HG02852 (cell line): ENCODE results near the gene MYO1A.
"Not testable (repeated sequence)": the region's sequence is repeated elsewhere in the genome, so short reads cannot be mapped to it uniquely, and the experiment has no call there.

ENCODE experiments used
- ATAC-seq: cut with Tn5 transposase; IDR thresholded peaks from one replicate; pipeline ENCODE4 v1.9.1; 2021; ENCODE audit warnings: mild to moderate bottlenecking, moderate library complexity; ENCODE audit not compliant: unreplicated experiment

MYO1A gene

DNA sequence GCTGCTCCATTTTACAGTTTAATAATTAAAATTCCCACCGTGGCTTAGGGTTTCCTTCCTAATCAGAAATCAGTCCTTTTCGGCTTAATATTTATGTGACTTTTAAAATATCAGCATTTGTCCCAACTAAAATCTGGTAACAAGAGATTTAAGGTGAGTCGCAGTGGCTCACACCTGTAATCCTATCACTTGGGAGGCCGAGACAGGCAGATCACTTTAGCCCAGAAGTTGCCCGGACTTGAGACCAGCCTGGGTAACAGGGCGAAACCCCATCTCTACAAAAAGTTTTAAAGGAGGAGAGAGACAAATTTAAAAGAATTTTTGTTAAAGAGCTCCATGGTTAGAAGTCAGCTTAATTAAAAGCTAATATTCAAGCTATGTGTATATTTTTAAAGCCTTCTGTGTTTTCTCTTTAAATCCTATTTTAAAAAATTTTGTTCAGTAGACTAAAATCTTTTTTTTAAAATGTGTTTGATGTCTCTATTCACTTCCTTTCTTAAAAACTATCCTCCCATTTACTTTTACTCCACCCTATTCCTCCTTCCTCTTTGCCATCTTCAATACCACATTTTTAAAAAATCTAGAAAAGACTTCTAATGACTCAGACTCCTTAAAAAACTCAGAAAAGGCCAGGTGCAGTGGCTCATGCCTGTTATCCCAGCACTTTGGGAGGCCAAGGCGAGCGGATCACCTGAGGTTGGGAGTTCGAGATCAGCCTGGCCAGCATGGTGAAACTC lies 29.8 kb downstream of the MYO1A start:
- no peak for ATAC-seq

DNA sequence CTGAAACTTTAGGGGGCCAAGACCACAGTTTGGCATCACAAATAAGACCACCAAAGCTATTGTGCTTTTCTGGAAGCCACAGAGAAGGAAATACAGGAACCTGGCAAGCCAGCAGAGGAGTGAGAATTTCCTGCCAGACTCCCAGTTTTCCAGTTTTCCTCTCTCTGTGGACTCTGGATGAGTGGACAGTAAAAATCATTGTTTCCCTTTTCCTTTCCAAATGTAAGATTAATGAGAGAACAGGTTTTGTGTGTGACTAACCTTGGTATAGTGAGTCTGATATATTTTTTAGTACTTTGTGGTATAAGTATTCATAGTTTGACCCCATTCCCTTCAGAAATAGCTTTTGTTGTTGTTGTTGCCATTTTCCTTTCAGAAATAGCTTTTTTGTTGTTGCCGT lies 31.0 kb downstream of the MYO1A start:
- ATAC-seq, result no peak

DNA sequence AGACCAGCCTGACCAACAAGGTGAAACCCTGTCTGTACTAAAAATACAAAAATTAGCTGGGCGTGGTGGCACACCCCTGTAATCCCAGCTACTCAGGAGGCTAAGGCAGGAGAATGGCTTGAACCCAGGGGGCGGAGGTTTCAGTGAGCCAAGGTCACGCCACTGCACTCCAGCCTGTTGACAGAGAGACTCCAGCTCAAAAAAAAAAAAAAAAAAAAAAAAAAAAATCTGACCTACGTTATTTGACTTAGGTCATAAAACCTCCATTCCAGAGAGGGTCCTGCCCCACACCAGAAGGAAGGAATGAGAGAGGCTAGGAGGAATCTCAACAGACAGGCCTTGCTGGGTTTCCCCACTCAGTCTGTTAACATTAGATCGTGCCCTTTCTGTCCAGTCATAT lies 31.6 kb downstream of the MYO1A start:
- ATAC-seq, result not testable (repeated sequence)

DNA sequence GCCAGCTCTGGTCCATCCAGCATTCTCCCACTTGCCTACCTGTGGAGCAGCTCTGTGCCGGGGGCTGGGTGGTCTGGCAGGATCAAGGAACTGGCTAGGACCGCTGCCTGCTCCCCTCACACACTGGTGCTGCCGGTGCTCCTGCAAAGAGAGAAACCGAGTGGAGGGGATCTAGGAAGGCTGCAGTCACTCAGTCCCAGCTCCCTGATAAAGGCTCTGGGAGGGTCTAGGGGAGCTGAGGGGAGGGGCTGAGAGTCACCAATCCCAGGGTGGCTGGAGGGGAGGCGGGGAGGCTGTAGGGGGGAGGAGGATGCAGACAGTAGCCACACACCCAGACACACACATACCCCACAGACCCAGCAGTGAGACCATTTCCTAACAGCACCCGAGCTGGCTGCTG lies 33.6 kb downstream of the MYO1A start, which contains the start of gene TAC3:
TSS of gene TAC3 (minus strand) at position 182 of the 400 bp plus-strand sequence. CDS start 732 bp downstream, outside the sequence.
- ATAC-seq, result no peak

DNA sequence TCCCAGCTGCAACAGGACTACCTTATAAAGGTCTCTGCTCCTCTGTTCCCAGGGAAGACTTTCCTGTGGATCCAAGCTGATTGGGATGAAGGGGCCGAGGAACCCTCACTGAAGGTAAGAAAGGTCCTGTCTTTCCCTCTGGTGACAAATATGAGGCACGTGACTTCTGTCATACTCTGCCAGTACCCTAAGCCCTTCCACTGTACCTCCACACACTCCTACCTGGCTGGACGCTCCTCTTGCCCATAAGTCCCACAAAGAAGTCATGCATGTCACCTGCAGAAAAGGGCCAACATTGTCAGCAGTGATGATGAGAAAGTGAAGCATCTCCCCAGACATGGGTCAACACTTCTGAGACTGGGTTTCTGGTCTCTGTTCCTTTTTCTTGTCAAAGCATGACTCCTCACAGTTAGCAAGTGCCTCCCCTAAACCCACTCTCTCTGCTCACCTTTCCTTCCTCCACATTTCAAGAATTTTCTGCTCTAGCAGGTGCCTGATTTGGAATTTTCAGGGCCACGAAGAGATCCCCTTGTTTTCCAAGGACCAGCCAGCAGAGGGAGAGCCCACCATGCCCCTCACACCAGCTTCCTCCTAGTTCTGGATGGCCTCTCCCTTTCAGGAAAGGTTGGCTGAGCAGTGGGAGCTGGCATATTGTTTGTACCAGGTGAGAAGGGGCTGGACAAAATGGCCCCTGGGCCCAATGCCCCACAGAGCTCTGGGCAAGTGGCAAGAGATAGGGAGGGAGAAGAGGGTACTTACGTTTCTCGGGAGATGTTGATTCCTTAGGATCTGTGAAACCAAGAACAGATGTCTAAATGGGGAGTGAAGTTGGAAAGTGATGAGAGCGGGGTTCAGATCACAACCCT lies 37.1 kb downstream of the MYO1A start:
- peak; percentile 88 for ATAC-seq

DNA sequence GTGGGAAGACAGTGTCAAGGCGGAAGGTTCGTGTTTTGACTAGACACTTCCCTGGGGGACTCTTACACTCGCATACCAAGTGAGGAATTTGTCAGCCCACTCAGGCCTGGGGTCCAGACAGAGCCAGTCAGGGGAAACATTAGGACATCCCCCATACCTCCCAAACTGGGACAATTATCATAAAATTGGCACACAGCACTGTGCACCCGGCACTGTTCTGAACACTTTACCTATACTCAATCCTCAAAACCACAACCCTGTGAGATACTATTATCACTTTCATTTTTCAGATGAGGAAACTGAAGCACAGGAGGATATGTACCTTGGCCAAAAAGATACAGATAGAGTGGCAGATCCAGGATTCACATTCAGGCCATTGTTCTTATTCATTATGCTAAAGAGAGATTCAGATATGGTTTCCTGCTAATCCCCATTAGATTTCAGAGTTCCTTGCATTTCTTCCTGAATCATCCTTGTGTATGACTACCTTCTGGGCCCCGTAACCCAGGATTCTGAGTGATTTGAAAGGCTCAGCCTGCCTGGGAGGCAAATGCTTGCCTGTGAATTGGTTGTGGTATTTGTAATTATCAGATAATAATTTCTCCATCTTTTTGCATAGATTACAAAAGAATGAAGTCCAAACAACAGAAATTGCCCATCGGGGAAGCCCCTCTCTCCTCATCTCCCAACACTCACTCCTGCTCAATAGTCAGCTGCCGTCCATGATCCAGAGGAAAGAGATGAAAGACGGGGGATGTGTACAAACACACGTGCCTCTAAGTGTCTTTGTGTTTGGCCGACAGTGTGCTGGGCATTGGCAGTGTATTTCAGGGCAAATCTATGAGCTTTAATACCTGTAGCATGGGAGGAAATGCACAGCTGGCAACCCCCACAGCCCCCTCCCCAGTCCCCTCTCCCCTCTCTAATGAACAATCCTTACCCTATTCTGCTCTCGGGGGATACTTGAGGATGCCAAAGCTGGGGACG lies 38.2 kb downstream of the MYO1A start:
- ATAC-seq, result peak; percentile 64

DNA sequence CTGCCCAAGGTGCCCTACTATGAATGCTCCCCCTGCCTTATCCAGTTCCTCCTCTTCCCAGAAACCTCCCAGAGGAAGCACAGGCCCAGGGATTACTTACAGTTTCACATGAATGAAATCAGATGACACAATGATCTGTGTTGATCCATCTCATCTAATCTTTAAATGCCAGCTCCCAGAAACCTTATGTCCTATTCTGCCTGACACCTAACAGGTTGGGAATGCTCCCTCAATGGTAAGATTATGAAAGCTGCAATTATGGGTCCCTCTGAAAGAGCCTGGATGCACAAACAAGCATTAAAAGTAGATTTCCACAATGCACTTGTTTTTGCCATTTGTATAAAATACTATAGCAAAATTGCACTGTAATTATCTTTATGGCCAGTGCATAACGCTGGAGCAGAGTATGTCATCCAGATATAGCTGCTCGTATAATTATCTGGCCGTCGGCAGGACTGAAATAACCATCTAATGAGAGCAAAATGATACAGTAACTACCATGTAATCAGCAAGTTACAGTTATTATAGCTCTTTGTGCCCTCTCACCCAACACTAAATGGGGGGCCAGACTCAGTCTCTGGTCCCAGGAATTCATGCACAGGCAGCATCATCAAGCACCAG lies 39.2 kb downstream of the MYO1A start:
- ATAC-seq, result no peak

DNA sequence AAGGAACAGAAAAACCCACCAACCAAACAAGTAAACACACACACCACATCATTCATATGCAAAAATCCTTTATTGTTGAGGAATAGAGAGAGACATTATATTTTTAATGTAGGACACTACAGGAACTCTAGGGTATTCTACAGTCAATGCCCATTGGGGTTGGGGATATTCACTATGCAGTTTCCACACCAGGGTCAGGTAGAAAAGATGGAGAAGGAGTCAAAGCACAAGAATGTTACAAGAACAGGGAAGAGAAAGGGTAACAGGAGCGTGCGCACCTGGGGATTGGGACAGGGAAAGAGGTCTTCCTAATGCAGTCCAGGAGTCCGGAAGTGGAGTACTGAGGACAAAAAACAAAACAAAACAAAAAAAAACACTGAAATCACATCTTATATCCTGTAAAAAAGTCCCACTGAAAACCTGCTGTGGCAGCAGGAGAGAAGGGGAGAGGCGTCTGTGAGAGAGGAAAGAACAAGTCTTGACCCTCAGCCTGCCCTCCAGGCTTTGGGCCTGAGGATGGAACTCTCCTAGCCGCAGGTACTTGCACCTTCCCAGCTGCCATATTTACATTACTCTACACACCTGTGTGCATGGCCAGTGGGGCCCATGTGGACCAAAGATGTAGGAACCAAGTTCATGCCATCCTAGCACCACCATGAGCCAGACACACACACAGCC lies 39.8 kb downstream of the MYO1A start:
- ATAC-seq, result no peak

DNA sequence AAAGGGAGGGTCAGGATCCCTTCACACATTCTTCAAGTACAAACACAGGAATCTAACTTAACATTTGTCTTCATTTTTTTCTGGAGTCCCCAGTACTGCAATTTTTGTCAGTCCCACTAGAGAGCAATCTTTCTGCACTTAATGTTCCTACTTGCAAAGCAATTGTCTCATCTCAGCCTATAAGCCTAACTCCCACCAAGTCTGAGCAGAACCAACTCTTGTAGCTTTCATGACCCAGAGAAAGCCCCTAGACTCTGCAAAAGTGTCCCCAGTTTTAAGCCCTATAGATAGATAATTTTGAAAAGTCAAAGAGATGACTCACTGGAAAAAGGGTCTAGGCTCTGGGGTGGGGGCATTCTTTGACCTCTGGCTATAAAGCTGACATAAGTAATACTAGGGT lies 41.8 kb downstream of the MYO1A start:
- ATAC-seq, result no peak

DNA sequence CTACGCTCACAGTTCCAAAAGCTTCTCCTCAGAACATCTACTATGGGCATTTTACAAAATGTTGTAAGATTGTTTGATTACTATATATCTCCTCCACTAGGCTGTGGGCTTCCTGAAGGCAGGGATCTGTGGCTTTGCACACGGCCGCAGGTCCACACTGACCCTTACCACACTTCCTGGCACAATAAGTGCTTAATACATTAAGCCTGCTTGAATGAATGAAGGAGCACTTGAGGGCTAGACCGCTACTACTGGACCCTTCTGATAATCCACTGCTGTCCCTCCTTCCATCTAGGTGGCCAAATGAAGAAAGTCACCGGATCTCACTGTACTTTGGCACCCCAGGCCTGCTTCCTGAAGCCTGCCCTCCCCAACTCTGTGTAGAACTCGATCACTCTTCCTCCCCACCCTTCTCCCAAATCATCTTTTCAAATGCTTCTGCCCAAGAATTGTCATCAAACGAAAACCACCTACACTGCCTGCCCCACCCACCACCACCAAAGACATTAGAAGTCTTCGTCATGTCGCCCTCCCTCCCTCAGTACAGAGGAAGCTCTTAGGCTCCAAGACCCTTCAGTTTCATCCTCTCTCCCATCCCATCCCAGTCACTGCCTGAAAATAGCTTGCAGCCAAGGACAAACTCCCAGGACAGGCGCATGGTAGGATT lies 43.0 kb downstream of the MYO1A start:
- no peak for ATAC-seq

DNA sequence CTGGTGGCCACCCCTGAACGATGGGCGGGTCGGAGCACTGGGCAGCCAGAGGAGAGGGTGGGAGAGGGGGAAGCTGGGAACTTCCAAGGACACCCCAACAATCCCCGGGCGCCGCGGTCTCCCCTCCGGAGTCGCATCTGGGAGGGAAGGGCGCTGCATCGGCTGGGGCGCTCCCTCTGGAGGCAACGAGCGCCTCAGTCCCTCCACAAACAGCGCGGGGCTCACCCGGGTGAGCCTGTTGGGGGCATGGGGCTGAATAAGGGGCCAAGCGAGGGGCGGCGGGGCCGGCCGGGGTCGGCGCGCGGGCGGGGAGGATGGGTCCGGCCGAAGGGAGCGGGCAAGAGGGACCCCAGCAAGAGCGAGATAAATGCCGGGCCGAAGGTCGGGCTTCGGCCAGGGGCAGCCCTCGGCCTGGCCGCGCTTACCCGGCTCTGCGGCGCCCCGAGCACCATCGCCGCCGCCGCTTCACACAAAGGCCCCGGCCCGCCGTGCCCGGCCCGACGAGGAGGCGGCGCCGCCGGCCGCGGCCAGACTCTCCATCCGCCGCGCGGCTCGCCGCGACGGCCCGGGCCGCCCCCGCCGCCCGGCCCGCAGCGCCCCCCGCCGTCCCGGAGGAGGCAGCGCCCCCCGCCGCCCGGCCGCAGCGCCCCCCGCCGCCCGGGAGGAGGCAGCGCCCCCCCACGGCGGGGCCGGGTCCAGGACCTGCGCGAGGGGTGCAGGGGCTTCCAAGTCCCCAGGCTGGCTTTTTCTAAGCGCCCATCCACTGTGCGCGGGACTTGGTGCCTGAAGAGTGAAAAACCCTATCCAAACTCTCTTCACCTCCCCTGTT lies 43.7 kb downstream of the MYO1A start, which contains the start of gene ZBTB39:
TSS of gene ZBTB39 (minus strand) at position 567 of the 829 bp plus-strand sequence. CDS start 1,629 bp downstream, outside the sequence.
- peak; percentile 71 for ATAC-seq

DNA sequence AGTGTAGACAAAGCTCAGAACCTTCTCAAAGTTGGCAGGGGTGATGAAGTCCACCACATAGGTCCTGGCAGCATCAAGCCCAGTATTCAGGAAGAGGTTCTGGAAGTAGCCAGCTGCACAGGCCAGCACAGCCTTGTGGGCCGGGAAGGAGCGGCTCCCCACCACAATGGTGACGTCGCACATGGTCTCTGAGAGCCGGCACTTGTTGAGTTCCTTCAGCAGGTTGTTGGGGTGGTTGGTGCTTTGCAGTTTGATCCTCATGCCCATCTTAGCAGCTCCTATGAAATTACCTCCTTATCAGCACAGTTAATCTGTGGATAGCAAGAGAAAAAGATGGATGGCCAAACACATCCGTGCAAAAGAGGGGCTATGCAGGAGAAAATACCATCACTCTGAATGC lies 45.3 kb downstream of the MYO1A start:
- ATAC-seq, result no peak

DNA sequence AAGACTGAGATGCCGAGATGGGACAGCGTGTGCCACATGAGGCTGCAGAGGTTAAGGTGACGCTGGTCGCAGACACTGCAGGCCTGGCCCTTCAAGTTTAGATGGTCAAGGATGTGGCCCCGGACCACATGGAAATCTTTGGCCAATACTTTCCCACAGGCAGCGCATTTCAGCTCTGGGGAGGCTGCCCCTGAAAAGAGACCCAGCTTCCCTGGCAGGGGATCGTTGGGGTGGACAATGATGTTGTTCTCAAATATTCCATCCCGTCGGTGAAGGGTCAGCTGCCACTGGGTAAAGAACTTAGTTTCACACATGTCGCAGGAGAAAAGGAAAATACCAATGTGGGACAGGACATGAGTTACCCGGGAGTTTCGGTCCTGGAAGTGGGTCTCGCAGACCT lies 46.5 kb downstream of the MYO1A start:
- no peak for ATAC-seq

DNA sequence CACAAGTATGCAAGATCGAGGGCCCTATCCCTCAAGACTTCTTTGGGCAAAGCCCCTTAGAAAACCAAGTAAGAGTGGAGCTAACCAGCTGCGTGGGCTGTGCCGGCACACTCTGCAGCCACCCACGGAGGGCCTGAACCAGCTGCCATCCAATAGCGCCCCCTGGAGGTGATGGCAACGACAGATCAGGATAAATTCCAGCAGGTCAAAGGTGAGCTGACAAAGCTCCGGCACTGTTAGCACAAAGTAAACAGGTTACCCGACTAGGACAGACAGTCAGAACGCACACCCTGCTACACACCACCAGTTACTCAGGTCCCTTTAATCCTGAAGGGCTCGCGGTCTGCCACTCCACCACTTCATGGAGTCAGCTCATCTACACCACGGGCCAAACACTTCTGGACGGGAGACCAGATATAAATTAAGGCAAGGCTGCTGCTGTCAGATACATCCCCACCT lies 48.5 kb downstream of the MYO1A start:
- ATAC-seq, result no peak

DNA sequence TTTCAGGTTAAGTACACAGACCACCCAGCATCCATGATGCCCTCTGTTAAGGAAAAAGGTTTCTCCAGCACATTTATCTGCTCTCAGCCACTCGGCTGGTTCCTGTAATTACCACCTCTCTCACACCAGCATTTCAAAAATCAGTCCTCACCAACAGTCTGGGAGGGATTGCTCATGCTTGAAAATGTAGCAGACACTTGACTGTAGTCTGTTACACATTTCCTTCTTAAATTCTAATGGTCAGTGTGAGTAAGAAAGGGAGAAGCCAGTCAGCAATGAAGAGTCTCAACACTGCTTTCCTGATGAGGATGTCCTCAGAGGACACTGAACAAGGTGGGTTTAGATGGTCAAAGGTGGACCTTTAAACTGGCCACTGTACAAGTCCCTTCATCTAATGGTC lies 49.5 kb downstream of the MYO1A start:
- no peak for ATAC-seq

DNA sequence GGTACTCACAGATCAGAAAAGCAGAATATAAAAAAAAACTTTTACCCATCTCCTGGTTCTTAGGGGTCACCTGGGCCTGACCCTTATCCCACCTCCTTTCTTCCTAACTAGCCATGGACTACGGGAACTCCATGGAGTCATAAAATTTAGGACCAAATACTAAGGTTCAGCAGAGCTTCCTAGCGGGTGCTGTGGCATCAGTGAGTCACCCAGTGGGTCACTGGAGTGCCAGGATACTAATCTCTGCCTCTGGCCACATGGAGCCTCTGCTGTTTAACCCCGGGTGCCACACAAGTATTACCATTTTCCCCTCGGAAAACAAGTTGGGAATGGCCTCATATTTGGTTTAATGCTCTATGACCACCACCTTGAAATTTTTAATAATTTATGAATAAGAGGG lies 50.5 kb downstream of the MYO1A start:
- no peak for ATAC-seq

DNA sequence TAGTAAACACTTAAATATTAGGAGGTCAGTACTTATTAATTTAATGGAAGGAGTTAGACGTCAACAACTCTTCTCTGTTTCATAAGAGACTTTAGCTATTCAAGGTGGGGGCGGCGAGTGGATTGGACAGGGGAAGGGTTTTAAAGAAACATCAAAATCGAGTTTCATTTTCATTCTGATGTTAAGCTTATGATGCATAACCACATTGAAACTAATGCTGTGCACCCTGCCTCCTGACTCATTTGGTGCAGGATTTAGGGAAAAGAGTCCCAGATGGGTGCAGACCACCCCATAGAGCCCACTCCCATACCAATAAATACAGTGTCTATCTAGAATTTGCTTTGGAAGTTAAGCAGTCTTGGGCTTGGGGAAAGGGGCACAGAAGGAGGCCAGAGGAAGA lies 50.9 kb downstream of the MYO1A start:
- peak; percentile 89 for ATAC-seq

DNA sequence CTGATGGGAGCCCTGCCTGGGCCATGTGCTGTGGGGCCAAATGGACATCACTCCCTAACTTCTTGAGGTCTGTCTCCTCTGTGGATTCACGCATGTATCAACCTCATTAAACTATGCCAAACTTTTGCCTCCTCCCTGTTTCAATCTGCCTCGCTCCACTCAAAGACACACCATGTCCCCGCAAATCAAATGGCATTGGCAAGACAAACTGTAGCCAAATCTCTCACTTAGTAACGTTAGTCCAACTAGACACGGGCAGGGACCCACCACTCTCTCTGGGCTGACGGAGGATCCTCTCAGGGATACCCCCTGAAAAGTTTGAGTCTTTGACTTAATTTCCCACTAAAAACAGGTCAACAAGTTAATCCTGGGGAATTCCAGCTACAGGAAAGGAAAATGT lies 51.6 kb downstream of the MYO1A start:
- ATAC-seq, result no peak
